ENCODE data around the gene MCOLN2.

GRCh38 chr1:84998642-84999280, 1.8 kb upstream of the MCOLN2 start:
- TF ChIP-seq, protein P1, sequence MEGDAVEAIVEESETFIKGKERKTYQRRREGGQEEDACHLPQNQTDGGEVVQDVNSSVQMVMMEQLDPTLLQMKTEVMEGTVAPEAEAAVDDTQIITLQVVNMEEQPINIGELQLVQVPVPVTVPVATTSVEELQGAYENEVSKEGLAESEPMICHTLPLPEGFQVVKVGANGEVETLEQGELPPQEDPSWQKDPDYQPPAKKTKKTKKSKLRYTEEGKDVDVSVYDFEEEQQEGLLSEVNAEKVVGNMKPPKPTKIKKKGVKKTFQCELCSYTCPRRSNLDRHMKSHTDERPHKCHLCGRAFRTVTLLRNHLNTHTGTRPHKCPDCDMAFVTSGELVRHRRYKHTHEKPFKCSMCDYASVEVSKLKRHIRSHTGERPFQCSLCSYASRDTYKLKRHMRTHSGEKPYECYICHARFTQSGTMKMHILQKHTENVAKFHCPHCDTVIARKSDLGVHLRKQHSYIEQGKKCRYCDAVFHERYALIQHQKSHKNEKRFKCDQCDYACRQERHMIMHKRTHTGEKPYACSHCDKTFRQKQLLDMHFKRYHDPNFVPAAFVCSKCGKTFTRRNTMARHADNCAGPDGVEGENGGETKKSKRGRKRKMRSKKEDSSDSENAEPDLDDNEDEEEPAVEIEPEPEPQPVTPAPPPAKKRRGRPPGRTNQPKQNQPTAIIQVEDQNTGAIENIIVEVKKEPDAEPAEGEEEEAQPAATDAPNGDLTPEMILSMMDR (IDR thresholded peaks at IDR 0.05): no peak
- TF ChIP-seq EZH2 (IDR thresholded peaks at IDR 0.05): no peak
- no peak for TF ChIP-seq EZH2phosphoT487 (IDR thresholded peaks at IDR 0.05)

Data from neural progenitor cell (in vitro differentiated cells).